Fibroblast of villous mesenchyme (primary cell): ENCODE measurements around the gene TLR6. TPM values are rescaled to one million over a fixed set of nuclear protein-coding genes. Genes with fewer than 3 reads are reported as not detected.

Experiments used
- DNase-seq: peaks from one replicate; pipeline ENCODE4 v3.0.0-alpha.2; 2010; ENCODE audit warnings: low read depth
- H3K4me3 ChIP-seq: 2 replicates; pipeline ENCODE4 v1.5.1; 2011; ENCODE audit warnings: low read depth, mild to moderate bottlenecking, low read length
- total RNA-seq: library from RNA; depleted of rRNA; stranded (reverse); fragments of >200 nt; gene quantifications from 2 replicates; pipeline ENCODE4 v1.2.3, GENCODE V29; 2012
- TF ChIP-seq, protein P1 (sequence below): IDR thresholded peaks from 2 replicates; pipeline ENCODE4 v1.5.1; 2012; ENCODE audit warnings: low read depth, mild to moderate bottlenecking, low read length; ENCODE audit not compliant: insufficient read depth

TLR6 gene
- total RNA-seq, 1 donor, result 3.0 TPM

DNA sequence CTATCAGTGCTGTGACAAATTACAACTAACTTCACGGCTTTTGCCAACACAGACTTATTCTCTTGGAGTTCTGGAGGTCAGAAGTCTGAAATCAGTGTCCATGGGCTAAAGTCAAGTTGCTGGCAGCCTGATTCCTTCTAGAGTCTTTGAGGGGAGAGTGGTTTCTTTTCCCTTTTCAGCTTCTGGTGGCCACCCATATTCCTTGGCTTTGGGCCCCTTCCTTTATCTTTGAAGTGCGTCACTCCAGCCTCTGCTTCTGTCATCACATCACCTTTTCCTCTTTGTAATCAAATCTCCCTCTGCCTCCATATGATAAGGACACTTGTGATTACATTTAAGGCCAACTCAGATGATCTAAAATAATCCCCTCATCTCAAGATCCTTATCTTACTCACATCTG lies 20.0 kb upstream of the TLR6 start:
- TF ChIP-seq, protein P1, sequence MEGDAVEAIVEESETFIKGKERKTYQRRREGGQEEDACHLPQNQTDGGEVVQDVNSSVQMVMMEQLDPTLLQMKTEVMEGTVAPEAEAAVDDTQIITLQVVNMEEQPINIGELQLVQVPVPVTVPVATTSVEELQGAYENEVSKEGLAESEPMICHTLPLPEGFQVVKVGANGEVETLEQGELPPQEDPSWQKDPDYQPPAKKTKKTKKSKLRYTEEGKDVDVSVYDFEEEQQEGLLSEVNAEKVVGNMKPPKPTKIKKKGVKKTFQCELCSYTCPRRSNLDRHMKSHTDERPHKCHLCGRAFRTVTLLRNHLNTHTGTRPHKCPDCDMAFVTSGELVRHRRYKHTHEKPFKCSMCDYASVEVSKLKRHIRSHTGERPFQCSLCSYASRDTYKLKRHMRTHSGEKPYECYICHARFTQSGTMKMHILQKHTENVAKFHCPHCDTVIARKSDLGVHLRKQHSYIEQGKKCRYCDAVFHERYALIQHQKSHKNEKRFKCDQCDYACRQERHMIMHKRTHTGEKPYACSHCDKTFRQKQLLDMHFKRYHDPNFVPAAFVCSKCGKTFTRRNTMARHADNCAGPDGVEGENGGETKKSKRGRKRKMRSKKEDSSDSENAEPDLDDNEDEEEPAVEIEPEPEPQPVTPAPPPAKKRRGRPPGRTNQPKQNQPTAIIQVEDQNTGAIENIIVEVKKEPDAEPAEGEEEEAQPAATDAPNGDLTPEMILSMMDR, result no peak
- H3K4me3 ChIP-seq, result no peak overlapping the region
- DNase-seq, result no peak

GRCh38 chr4:38873290-38873944 lies 16.8 kb upstream of the TLR6 start:
- no peak overlapping the region for H3K4me3 ChIP-seq
- TF ChIP-seq, protein P1, result peak; percentile 5
- DNase-seq, result no peak

- peak; percentile 92 for DNase-seq
- no peak overlapping the region for H3K4me3 ChIP-seq
- TF ChIP-seq, protein P1, result no peak
Measured at GRCh38 chr4:38872620-38873019, 16.0 kb upstream of the TLR6 start.

GRCh38 chr4:38871593-38871992 lies 15.0 kb upstream of the TLR6 start:
- no peak for DNase-seq
- no peak overlapping the region for H3K4me3 ChIP-seq
- TF ChIP-seq, protein P1, result no peak

GRCh38 chr4:38870098-38870808 lies 13.6 kb upstream of the TLR6 start:
- H3K4me3 ChIP-seq, result no peak overlapping the region
- TF ChIP-seq, protein P1, result no peak
- DNase-seq, result peak; percentile 46

GRCh38 chr4:38869511-38869910 lies 12.9 kb upstream of the TLR6 start:
- H3K4me3 ChIP-seq, result peak overlapping the region; percentile 95
- TF ChIP-seq, protein P1, result no peak
- DNase-seq, result no peak
